NCI-H345 treated with DMSO at 0.1 percent for 48 hours (cell line): ENCODE measurements around the gene NQO2.

ENCODE experiments used
- DNase-seq: peaks from one replicate; lab custom pipeline; 2025; ENCODE audit not compliant: unreplicated experiment; lab: John Stamatoyannopoulos, UW

Gene NQO2

GRCh38 chr6:3068329-3069214 is 68.9 kb downstream of the NQO2 start, which contains the start of gene RIPK1:
RIPK1 (plus strand) TSS chr6:3068494; CDS start chr6:3076824, 8,330 bp downstream.
- no peak for DNase-seq
